ENCODE results near the gene GIGYF2. TPM values are rescaled to one million over a fixed set of nuclear protein-coding genes. Genes with fewer than 3 reads are reported as not detected.
"Not testable (repeated sequence)": the region's sequence is repeated elsewhere in the genome, so short reads cannot be mapped to it uniquely, and the experiment has no call there.

GIGYF2 gene
- total and polyA plus RNA-seq, 4 experiments from 2014 or later: 6.7 to 89.6 (median 59.0) TPM

DNA sequence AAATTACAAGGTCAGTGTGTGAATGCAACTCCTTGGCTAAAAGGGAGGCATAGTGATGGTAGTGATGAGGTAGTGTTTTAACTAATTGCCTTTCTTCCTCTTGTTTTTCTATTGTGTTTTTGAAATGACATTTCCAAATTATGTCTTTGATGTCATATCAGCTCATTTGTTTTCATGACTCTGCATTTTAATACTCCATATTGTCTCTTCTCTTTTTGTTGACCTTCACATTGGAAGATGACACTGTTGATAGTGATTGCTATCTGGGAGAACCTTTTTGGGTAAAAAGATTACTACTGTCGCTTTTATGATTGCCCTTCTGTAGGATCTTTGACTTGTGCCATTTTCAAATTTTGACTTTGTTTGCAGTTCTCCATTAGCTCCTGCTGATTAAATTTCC, 3.0 kb downstream of the GIGYF2 start:
- Mint-ChIP-seq H3K4me1 (peaks cover 38 to 65% (median 49%) of the 10 kb centered on the region in 4 donors), H3K27me3 (no peaks in the 10 kb centered on the region), H3K27ac (peak overlapping the region in 2 of 7 donors; percentile 55 to 56), H3K9me3 (peaks cover 0 to 2% (median 0%) of the 10 kb centered on the region in 8 donors), H3K4me3 (peak overlapping the region in 6 of 8 donors; percentile 27 to 91 (median 40)), H3K36me3 (peaks cover 30 to 36% of the 10 kb centered on the region in 2 donors)
- ChIA-PET POLR2A (ENCODE audit: partially characterized antibody) (no interaction called here), CTCF (ENCODE audit: partially characterized antibody) (no interaction called here)
- Histone ChIP-seq H3K4me3 (ENCODE audit: low read length in 2 of 2) (no peak overlapping the region), H3K27ac (ENCODE audit: low read depth, low read length) (no peak overlapping the region), H3K27me3 (ENCODE audit: insufficient read depth, low read length) (no peaks in the 10 kb centered on the region), H3K4me1 (ENCODE audit: insufficient read depth, low read length) (peaks cover 48% of the 10 kb centered on the region), H3K9me3 (ENCODE audit: control insufficient read depth in 1 of 2, low read length in 2 of 2) (no peaks in the 10 kb centered on the region), H3K36me3 (ENCODE audit: insufficient read depth, low read length) (peaks cover 5% of the 10 kb centered on the region)
- intact Hi-C loops (cut with micrococcal nuclease): no loop called here
- no peak for DNase-seq

GRCh38 chr2:232707076-232707475, 9.9 kb downstream of the GIGYF2 start:
- no peaks in the 10 kb centered on the region for H3K27me3 ChIP-seq (ENCODE audit: insufficient read depth, low read length)
- peaks cover 19% of the 10 kb centered on the region for H3K36me3 ChIP-seq (ENCODE audit: insufficient read depth, low read length)
- POLR2A ChIA-PET (ENCODE audit: partially characterized antibody): no interaction called here
- no peak overlapping the region for H3K4me3 ChIP-seq (ENCODE audit: low read length in 2 of 2)
- CTCF ChIA-PET (ENCODE audit: partially characterized antibody): no interaction called here
- intact Hi-C loops (cut with micrococcal nuclease): no loop called here
- no peak overlapping the region for H3K27ac ChIP-seq (ENCODE audit: low read depth, low read length)
- DNase-seq: no peak
- no peaks in the 10 kb centered on the region for H3K27me3 Mint-ChIP-seq
- peaks cover 8% of the 10 kb centered on the region for H3K4me1 ChIP-seq (ENCODE audit: insufficient read depth, low read length)
- H3K27ac Mint-ChIP-seq: no peak overlapping the region
- H3K36me3 Mint-ChIP-seq: peaks cover 33 to 43% of the 10 kb centered on the region in 2 donors
- no peaks in the 10 kb centered on the region for H3K9me3 ChIP-seq (ENCODE audit: control insufficient read depth in 1 of 2, low read length in 2 of 2)
- peaks cover 9 to 25% (median 16%) of the 10 kb centered on the region in 4 donors for H3K4me1 Mint-ChIP-seq
- H3K9me3 Mint-ChIP-seq: no peaks in the 10 kb centered on the region
- no peak overlapping the region for H3K4me3 Mint-ChIP-seq

DNA sequence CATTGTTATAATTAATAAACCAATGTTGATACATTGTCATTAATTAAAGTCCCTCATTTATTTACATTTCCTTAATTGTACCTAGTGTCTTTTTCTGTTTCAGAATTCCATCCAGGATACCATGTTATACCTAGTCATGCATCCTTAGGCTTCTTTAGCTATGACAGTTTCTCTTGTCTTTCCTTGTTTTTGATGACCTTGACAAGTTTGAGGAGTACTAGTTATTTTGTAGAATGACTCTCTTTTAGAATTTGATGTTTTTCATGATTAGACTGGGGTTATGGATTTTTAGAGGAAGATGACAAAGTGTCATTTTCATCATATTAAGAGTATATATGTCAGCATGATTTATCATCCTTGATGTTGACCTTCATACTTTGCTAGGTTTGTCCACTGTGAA, 16.4 kb downstream of the GIGYF2 start:
- Histone ChIP-seq H3K27me3 (ENCODE audit: insufficient read depth, low read length) (no peaks in the 10 kb centered on the region), H3K36me3 (ENCODE audit: insufficient read depth, low read length) (peaks cover 6% of the 10 kb centered on the region), H3K9me3 (ENCODE audit: control insufficient read depth in 1 of 2, low read length in 2 of 2) (no peaks in the 10 kb centered on the region), H3K27ac (ENCODE audit: low read depth, low read length) (no peak overlapping the region), H3K4me3 (ENCODE audit: low read length in 2 of 2) (no peak overlapping the region), H3K4me1 (ENCODE audit: insufficient read depth, low read length) (no peaks in the 10 kb centered on the region)
- POLR2A ChIA-PET (ENCODE audit: partially characterized antibody): no interaction called here
- H3K4me3 Mint-ChIP-seq: no peak overlapping the region
- peak overlapping the region in 1 of 7 donors; percentile 44 for H3K27ac Mint-ChIP-seq
- no peak for DNase-seq
- H3K9me3 Mint-ChIP-seq: no peaks in the 10 kb centered on the region
- peaks cover 44 to 52% of the 10 kb centered on the region in 2 donors for H3K36me3 Mint-ChIP-seq
- CTCF ChIA-PET (ENCODE audit: partially characterized antibody): no interaction called here
- no peaks in the 10 kb centered on the region for H3K27me3 Mint-ChIP-seq
- intact Hi-C loops (cut with micrococcal nuclease): no loop called here
- peaks cover 24 to 38% (median 31%) of the 10 kb centered on the region in 4 donors for H3K4me1 Mint-ChIP-seq

GRCh38 chr2:232714969-232715368, 17.8 kb downstream of the GIGYF2 start:
- Mint-ChIP-seq H3K9me3 (peaks cover 0 to 6% (median 1%) of the 10 kb centered on the region in 8 donors), H3K27me3 (no peaks in the 10 kb centered on the region), H3K27ac (peak overlapping the region in 1 of 7 donors; percentile 66), H3K4me1 (peaks cover 26 to 46% (median 39%) of the 10 kb centered on the region in 4 donors), H3K36me3 (peaks cover 59 to 61% of the 10 kb centered on the region in 2 donors), H3K4me3 (peak overlapping the region in 1 of 8 donors; percentile 21)
- Histone ChIP-seq H3K27ac (ENCODE audit: low read depth, low read length) (no peak overlapping the region), H3K4me3 (ENCODE audit: low read length in 2 of 2) (no peak overlapping the region), H3K27me3 (ENCODE audit: insufficient read depth, low read length) (no peaks in the 10 kb centered on the region), H3K9me3 (ENCODE audit: control insufficient read depth in 1 of 2, low read length in 2 of 2) (no peaks in the 10 kb centered on the region), H3K36me3 (ENCODE audit: insufficient read depth, low read length) (peaks cover 14% of the 10 kb centered on the region), H3K4me1 (ENCODE audit: insufficient read depth, low read length) (no peaks in the 10 kb centered on the region)
- CTCF ChIA-PET (ENCODE audit: partially characterized antibody): no interaction called here
- intact Hi-C loops (cut with micrococcal nuclease): no loop called here
- POLR2A ChIA-PET (ENCODE audit: partially characterized antibody): no interaction called here
- DNase-seq: no peak

DNA sequence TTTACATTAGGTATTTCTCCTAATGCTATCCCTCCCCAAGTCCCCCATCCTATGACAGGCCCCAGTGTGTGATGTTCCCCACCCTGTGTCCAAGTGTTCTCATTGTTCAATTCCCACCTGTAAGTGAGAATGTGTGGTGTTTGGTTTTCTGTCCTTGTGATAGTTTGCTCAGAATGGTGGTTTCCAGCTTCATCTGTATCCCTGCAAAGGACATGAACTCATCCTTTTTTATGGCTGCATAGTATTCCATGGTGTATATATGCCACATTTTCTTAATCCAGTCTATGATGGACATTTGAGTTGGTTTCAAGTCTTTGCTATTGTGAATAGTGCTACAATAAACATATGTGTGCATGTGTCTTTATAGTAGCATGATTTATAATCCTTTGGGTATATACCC, 22.9 kb downstream of the GIGYF2 start:
- POLR2A ChIA-PET (ENCODE audit: partially characterized antibody); H3K27ac ChIP-seq (ENCODE audit: low read depth, low read length); intact Hi-C loops (cut with micrococcal nuclease); H3K9me3 Mint-ChIP-seq; H3K27ac Mint-ChIP-seq; DNase-seq; CTCF ChIA-PET (ENCODE audit: partially characterized antibody); H3K9me3 ChIP-seq (ENCODE audit: control insufficient read depth in 1 of 2, low read length in 2 of 2); H3K4me3 ChIP-seq (ENCODE audit: low read length in 2 of 2); H3K27me3 ChIP-seq (ENCODE audit: insufficient read depth, low read length); H3K27me3 Mint-ChIP-seq: not testable (repeated sequence)
- Histone ChIP-seq H3K4me1 (ENCODE audit: insufficient read depth, low read length) (peaks cover 14% of the 10 kb centered on the region), H3K36me3 (ENCODE audit: insufficient read depth, low read length) (peaks cover 23% of the 10 kb centered on the region)
- H3K4me3 Mint-ChIP-seq: peak overlapping the region in 1 of 8 donors; percentile 10
- peaks cover 61% of the 10 kb centered on the region in 2 donors for H3K36me3 Mint-ChIP-seq
- H3K4me1 Mint-ChIP-seq: peaks cover 33 to 53% (median 46%) of the 10 kb centered on the region in 4 donors

DNA sequence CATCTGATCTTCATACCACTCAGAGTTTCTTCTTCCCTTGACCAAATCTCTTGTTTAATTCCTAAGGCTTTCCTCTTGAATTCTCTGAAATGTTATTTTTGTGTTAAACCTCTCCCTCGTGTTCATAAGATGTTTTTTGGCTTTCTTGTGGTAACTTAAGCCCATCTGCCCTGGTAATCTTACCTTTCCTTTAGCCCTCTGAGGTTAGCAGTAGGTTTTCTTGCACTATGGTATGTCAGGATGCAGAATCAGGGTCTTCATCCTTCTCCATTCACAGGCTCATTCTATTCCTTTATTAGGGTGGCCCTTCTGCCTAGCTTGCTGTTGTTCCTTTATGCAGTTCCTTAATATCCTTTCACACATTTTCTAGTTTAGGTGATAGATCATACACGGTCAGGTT, 24.1 kb downstream of the GIGYF2 start:
- no peak overlapping the region for H3K4me3 ChIP-seq (ENCODE audit: low read length in 2 of 2)
- peaks cover 32% of the 10 kb centered on the region for H3K36me3 ChIP-seq (ENCODE audit: insufficient read depth, low read length)
- no peaks in the 10 kb centered on the region for H3K27me3 ChIP-seq (ENCODE audit: insufficient read depth, low read length)
- no peaks in the 10 kb centered on the region for H3K9me3 ChIP-seq (ENCODE audit: control insufficient read depth in 1 of 2, low read length in 2 of 2)
- Mint-ChIP-seq H3K36me3 (peaks cover 60 to 61% of the 10 kb centered on the region in 2 donors), H3K27ac (peak overlapping the region in 5 of 7 donors; percentile 0 to 67 (median 22)), H3K4me3 (no peak overlapping the region), H3K4me1 (peaks cover 30 to 46% (median 38%) of the 10 kb centered on the region in 4 donors), H3K27me3 (no peaks in the 10 kb centered on the region), H3K9me3 (peaks cover 0 to 7% (median 1%) of the 10 kb centered on the region in 8 donors)
- H3K27ac ChIP-seq (ENCODE audit: low read depth, low read length): no peak overlapping the region
- intact Hi-C loops (cut with micrococcal nuclease): no loop called here
- POLR2A ChIA-PET (ENCODE audit: partially characterized antibody): no interaction called here
- no peak for DNase-seq
- H3K4me1 ChIP-seq (ENCODE audit: insufficient read depth, low read length): peaks cover 14% of the 10 kb centered on the region
- CTCF ChIA-PET (ENCODE audit: partially characterized antibody): no interaction called here

- Histone ChIP-seq H3K9me3 (ENCODE audit: control insufficient read depth in 1 of 2, low read length in 2 of 2) (no peaks in the 10 kb centered on the region), H3K27ac (ENCODE audit: low read depth, low read length) (no peak overlapping the region), H3K4me3 (ENCODE audit: low read length in 2 of 2) (no peak overlapping the region), H3K27me3 (ENCODE audit: insufficient read depth, low read length) (no peaks in the 10 kb centered on the region), H3K4me1 (ENCODE audit: insufficient read depth, low read length) (peaks cover 14% of the 10 kb centered on the region), H3K36me3 (ENCODE audit: insufficient read depth, low read length) (peaks cover 32% of the 10 kb centered on the region)
- CTCF ChIA-PET (ENCODE audit: partially characterized antibody): no interaction called here
- DNase-seq: no peak
- no peak overlapping the region for H3K4me3 Mint-ChIP-seq
- peaks cover 0 to 7% (median 1%) of the 10 kb centered on the region in 8 donors for H3K9me3 Mint-ChIP-seq
- H3K4me1 Mint-ChIP-seq: peaks cover 30 to 42% (median 37%) of the 10 kb centered on the region in 4 donors
- intact Hi-C loops (cut with micrococcal nuclease): no loop called here
- POLR2A ChIA-PET (ENCODE audit: partially characterized antibody): no interaction called here
- peaks cover 55 to 62% of the 10 kb centered on the region in 2 donors for H3K36me3 Mint-ChIP-seq
- H3K27me3 Mint-ChIP-seq: no peaks in the 10 kb centered on the region
- peak overlapping the region in 6 of 7 donors; percentile 13 to 67 (median 58) for H3K27ac Mint-ChIP-seq
Observed at GRCh38 chr2:232721882-232722281, 24.8 kb downstream of the GIGYF2 start.
